Fibroblast of skin of scalp (primary cell): ENCODE data around the gene ALG12.

Source experiments
- DNase-seq: peaks from one replicate; pipeline ENCODE4 v3.0.0-alpha.2; 2013

The ALG12 gene

GRCh38 chr22:49910229-49911155, 7.7 kb downstream of the ALG12 start:
- no peak for DNase-seq

GRCh38 chr22:49909476-49910205, 8.6 kb downstream of the ALG12 start:
- no peak for DNase-seq

- no peak for DNase-seq
These were observed 10.4 kb downstream of the ALG12 start for GRCh38 chr22:49907807-49908206.

- DNase-seq = no peak
These were observed 11.4 kb downstream of the ALG12 start for GRCh38 chr22:49906799-49907290.

GRCh38 chr22:49906071-49906798, 12.0 kb downstream of the ALG12 start:
- DNase-seq = no peak

GRCh38 chr22:49905465-49905864, 12.8 kb downstream of the ALG12 start:
- no peak for DNase-seq

- DNase-seq = no peak
These were observed 14.2 kb downstream of the ALG12 start for GRCh38 chr22:49904040-49904369.

GRCh38 chr22:49903322-49904039, 14.8 kb downstream of the ALG12 start:
- DNase-seq = no peak

GRCh38 chr22:49901457-49901856, 16.8 kb downstream of the ALG12 start:
- DNase-seq = no peak

- no peak for DNase-seq
These were observed 17.6 kb downstream of the ALG12 start for GRCh38 chr22:49900441-49901230.

GRCh38 chr22:49899530-49899929, 18.7 kb downstream of the ALG12 start:
- DNase-seq = no peak

GRCh38 chr22:49897015-49897684, 21.1 kb downstream of the ALG12 start:
- DNase-seq = no peak

GRCh38 chr22:49896201-49896600, 22.0 kb downstream of the ALG12 start:
- no peak for DNase-seq

GRCh38 chr22:49894322-49895054, 23.8 kb downstream of the ALG12 start:
- no peak for DNase-seq

- DNase-seq = no peak
These were observed 25.2 kb downstream of the ALG12 start for GRCh38 chr22:49893025-49893424.

GRCh38 chr22:49892226-49892899, 25.9 kb downstream of the ALG12 start:
- no peak for DNase-seq

- DNase-seq = no peak
These were observed 29.2 kb downstream of the ALG12 start for GRCh38 chr22:49889071-49889470.

GRCh38 chr22:49887702-49888101, 30.5 kb downstream of the ALG12 start:
- DNase-seq = no peak

GRCh38 chr22:49887064-49887451, 31.2 kb downstream of the ALG12 start:
- DNase-seq = no peak
